ENCODE data around the gene KCNMA1.

The KCNMA1 gene

DNA sequence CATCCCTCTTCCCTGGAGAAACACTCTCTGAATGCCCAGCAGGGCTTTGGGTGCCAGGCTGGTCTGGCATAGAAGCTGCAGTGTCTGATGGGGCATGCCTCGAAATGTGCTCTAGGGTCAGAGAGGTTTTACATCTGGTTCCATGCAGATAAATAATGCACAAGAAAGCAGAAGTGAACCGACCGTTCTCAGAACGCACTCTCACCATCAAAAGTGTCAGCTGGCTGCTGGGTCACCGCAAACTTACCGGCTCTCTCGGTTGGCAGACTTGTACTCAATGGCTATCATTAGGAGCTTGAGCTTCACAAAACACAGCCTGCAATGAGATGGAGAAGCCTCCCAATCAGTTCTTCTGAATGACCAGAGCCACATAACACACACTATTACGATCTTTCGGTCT lies 610.0 kb downstream of the KCNMA1 start:
- H3K9me2 ChIP-seq (replicated peaks; ENCODE audit: insufficient read depth, low read length), result no peaks in the 10 kb centered on the region
- H3K36me3 ChIP-seq (ENCODE audit: low read length), result no peaks in the 10 kb centered on the region
- no peaks in the 10 kb centered on the region for H3F3A ChIP-seq (ENCODE audit: insufficient read depth)
- TF ChIP-seq EZH2phosphoT487 (conservative IDR thresholded peaks at IDR 0.05; ENCODE audit: low read length), result no peak
- TF ChIP-seq, protein P1, sequence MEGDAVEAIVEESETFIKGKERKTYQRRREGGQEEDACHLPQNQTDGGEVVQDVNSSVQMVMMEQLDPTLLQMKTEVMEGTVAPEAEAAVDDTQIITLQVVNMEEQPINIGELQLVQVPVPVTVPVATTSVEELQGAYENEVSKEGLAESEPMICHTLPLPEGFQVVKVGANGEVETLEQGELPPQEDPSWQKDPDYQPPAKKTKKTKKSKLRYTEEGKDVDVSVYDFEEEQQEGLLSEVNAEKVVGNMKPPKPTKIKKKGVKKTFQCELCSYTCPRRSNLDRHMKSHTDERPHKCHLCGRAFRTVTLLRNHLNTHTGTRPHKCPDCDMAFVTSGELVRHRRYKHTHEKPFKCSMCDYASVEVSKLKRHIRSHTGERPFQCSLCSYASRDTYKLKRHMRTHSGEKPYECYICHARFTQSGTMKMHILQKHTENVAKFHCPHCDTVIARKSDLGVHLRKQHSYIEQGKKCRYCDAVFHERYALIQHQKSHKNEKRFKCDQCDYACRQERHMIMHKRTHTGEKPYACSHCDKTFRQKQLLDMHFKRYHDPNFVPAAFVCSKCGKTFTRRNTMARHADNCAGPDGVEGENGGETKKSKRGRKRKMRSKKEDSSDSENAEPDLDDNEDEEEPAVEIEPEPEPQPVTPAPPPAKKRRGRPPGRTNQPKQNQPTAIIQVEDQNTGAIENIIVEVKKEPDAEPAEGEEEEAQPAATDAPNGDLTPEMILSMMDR (IDR thresholded peaks at IDR 0.05; ENCODE audit: insufficient read depth, low read length, poor library complexity, severe bottlenecking), result no peak
- H3K27me3 ChIP-seq (ENCODE audit: low read length), result no peaks in the 10 kb centered on the region
- H3K4me2 ChIP-seq (ENCODE audit: low read depth, low read length, poor library complexity, severe bottlenecking), result no peak overlapping the region
- H3K79me2 ChIP-seq (ENCODE audit: insufficient read depth, low read length), result no peaks in the 10 kb centered on the region
- H3K9ac ChIP-seq (ENCODE audit: low read length), result no peak overlapping the region
- H4K20me1 ChIP-seq (ENCODE audit: low read depth, low read length), result no peaks in the 10 kb centered on the region
- H3K9me3 ChIP-seq (ENCODE audit: insufficient read depth, low read length), result no peaks in the 10 kb centered on the region
- H3K27ac ChIP-seq (ENCODE audit: low read depth, low read length), result no peak overlapping the region
- no peak overlapping the region for H3K4me3 ChIP-seq (ENCODE audit: insufficient read depth, low read length, poor library complexity, severe bottlenecking)
- no peak overlapping the region for H2AFZ ChIP-seq (ENCODE audit: low read depth, low read length, severe bottlenecking)

DNA sequence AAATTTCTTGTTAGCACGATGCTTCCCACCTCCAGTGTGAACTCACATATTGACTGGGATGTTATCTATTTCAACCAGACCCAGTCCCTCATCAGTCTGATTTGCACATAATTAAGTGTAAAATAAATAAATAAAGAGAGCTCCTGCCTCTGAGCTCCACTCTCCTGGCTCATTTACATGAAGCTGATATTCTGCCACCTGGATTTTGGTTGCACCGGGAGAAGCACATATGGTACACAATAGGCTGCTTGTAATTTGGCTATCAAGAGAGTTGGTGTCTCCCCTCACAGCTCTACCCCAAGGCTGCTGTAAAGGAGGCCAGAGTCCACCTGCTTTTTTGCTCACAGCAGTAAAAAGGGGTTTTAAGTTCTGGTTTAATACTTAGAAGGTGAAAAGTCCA lies 610.5 kb downstream of the KCNMA1 start:
- Histone ChIP-seq H2AFZ (ENCODE audit: low read depth, low read length, severe bottlenecking) (no peak overlapping the region), H3F3A (ENCODE audit: insufficient read depth) (no peaks in the 10 kb centered on the region), H3K4me2 (ENCODE audit: low read depth, low read length, poor library complexity, severe bottlenecking) (no peak overlapping the region), H3K27ac (ENCODE audit: low read depth, low read length) (no peak overlapping the region), H3K9me2 (replicated peaks; ENCODE audit: insufficient read depth, low read length) (no peaks in the 10 kb centered on the region), H3K4me3 (ENCODE audit: insufficient read depth, low read length, poor library complexity, severe bottlenecking) (no peak overlapping the region), H4K20me1 (ENCODE audit: low read depth, low read length) (no peaks in the 10 kb centered on the region), H3K27me3 (ENCODE audit: low read length) (no peaks in the 10 kb centered on the region), H3K9me3 (ENCODE audit: insufficient read depth, low read length) (no peaks in the 10 kb centered on the region), H3K79me2 (ENCODE audit: insufficient read depth, low read length) (no peaks in the 10 kb centered on the region), H3K9ac (ENCODE audit: low read length) (no peak overlapping the region), H3K36me3 (ENCODE audit: low read length) (no peaks in the 10 kb centered on the region)
- no peak for TF ChIP-seq EZH2phosphoT487 (conservative IDR thresholded peaks at IDR 0.05; ENCODE audit: low read length)
- TF ChIP-seq, protein P1 (IDR thresholded peaks at IDR 0.05; ENCODE audit: insufficient read depth, low read length, poor library complexity, severe bottlenecking), result no peak

DNA sequence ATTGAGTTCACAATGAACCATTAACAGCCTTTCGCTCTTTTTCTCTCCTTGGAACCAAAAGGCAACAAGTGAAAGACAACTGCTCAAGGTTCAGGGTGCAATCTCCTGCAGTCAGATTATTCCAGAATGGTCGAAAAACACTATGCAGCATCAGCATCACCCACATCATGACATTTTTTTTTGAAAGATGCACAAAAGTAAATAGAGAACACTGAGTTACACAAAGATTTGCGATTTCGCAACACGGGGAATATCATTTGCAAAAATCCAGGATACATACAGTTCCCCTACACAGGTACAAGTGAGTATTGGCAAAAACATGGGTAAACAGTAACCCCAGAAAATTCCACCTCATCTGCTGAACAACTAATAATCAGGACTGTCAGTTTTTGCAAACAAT lies 611.5 kb downstream of the KCNMA1 start:
- no peak overlapping the region for H3K4me3 ChIP-seq (ENCODE audit: insufficient read depth, low read length, poor library complexity, severe bottlenecking)
- H3K9me3 ChIP-seq (ENCODE audit: insufficient read depth, low read length), result no peaks in the 10 kb centered on the region
- H3K27me3 ChIP-seq (ENCODE audit: low read length), result no peaks in the 10 kb centered on the region
- H3K79me2 ChIP-seq (ENCODE audit: insufficient read depth, low read length), result no peaks in the 10 kb centered on the region
- H2AFZ ChIP-seq (ENCODE audit: low read depth, low read length, severe bottlenecking), result no peak overlapping the region
- H3K9ac ChIP-seq (ENCODE audit: low read length), result no peak overlapping the region
- H3F3A ChIP-seq (ENCODE audit: insufficient read depth), result no peaks in the 10 kb centered on the region
- H3K36me3 ChIP-seq (ENCODE audit: low read length), result no peaks in the 10 kb centered on the region
- TF ChIP-seq, protein P1 (IDR thresholded peaks at IDR 0.05; ENCODE audit: insufficient read depth, low read length, poor library complexity, severe bottlenecking), result no peak
- no peak for TF ChIP-seq EZH2phosphoT487 (conservative IDR thresholded peaks at IDR 0.05; ENCODE audit: low read length)
- no peaks in the 10 kb centered on the region for H4K20me1 ChIP-seq (ENCODE audit: low read depth, low read length)
- H3K27ac ChIP-seq (ENCODE audit: low read depth, low read length), result no peak overlapping the region
- H3K9me2 ChIP-seq (replicated peaks; ENCODE audit: insufficient read depth, low read length), result no peaks in the 10 kb centered on the region
- no peak overlapping the region for H3K4me2 ChIP-seq (ENCODE audit: low read depth, low read length, poor library complexity, severe bottlenecking)

All from SU-DHL-6 (cell line).